Activated CD4-positive, alpha-beta T cell treated with anti-CD3 and anti-CD28 coated beads for 48 hours (primary cell): ENCODE measurements around the gene MRPL20.
A peak's percentile ranks its signal among the peaks of the same experiment; 100 is the strongest.

Experiments used
- DNase-seq: peaks from one replicate; pipeline ENCODE4 v3.0.0-alpha.2; 2020

The MRPL20 gene

DNA sequence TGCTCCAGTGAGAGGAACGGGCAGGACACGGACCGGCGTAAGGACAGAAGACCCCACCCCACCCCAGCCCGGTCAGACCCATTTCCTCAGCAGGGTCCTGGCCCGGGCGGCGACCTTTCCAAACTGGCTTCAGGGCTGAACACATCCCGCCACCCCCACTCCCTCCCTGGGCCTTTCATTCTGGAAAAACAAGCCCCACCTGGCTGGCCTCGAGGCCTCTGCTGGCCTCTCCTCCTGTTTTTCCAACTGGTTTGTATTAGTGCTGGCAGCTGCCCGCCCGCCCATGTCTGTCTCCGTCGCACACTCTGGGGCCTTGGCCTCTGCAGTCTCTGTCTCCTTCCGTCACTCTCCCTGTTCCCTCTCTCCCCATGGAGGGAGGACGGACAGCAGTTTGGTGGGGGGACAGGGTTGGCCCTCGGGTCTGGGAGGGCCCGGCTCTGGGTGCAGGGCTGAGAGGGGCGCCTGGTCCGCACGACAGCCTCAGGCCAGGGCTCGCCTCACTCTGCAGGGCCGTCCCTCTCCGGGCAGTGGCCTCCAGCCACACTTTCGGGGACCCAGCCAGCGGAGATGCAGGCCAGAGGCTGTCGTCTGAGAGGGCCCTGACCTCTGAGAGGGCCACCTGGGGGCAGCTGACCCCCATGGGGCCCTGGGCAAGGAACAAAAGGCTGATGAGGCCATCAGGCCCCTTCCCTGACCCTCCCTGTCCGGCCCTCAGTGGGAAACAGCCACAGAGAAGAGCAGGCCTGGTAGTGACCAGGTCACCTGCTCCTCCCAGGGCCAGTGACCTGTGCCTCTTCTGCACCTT lies 47.2 kb downstream of the MRPL20 start:
- DNase-seq: no peak

GRCh38 chr1:1359308-1359663 lies 47.8 kb downstream of the MRPL20 start:
- no peak for DNase-seq

GRCh38 chr1:1358433-1359271 lies 48.4 kb downstream of the MRPL20 start, which contains the start of gene MXRA8:
Gene MXRA8, minus strand, starts transcription at chr1:1358555. Its CDS starts 51 bp downstream, at chr1:1358504.
- peak; percentile 47 for DNase-seq

DNA sequence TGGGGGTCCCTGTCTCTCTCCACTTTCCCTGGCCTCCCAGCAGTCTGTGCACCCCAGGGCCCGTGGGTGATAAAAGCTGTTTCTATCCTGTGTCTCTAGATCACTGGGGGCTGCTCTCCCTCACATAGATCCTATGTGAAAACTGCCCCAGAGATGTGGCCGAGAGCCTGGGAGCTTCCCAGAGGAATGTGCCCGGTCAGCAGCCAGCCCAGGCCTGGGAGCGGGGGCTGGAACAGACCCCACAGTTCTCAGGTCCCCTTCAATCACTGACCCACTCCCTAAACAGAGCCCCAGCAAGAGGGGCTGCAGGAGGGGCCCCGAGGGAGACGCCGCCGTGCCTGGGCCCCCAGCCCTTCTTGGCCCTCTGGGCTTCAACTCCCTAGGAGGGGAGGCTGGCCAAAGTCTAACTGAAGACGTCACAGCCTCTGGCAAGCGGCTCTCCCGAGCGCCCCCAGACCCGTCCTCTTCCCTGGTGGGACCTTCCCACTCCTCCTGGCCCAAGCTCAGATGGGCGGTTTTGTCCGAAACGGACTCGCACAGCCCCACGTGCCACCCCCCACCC lies 49.1 kb downstream of the MRPL20 start:
- DNase-seq: no peak

- DNase-seq: no peak
Observed at GRCh38 chr1:1356796-1357401, 50.2 kb downstream of the MRPL20 start.

DNA sequence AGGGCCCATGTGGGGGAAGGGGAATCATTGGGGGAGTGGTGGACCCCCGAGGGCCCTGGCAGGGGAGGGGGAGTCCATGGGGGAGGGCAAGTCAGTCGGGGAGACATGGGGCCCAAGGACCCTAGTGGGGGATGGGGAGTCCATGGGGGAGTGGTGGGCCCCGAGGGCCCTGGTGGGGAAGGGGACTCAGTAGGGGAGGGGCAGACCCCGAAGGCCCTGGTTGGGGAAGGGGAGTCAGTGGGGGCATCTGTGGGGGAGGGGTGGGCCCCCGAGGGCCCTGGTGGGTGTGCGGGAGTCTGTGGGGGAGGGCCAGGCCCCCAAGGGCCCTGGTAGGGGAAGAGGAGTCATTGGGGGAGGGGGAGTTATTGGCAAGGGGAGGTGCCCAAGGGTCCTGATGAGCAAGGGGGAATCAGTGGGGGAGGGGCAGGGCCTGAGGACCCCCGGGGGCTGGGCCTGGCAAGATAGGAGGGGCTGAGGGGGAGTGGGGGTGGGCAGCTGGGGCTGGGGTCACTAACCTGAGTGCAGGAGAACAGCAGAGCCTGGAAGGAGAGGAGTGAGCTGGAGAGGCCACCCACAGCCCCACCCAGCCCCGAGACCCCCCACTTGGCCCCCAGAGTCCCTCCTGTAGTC lies 50.8 kb downstream of the MRPL20 start:
- no peak for DNase-seq

DNA sequence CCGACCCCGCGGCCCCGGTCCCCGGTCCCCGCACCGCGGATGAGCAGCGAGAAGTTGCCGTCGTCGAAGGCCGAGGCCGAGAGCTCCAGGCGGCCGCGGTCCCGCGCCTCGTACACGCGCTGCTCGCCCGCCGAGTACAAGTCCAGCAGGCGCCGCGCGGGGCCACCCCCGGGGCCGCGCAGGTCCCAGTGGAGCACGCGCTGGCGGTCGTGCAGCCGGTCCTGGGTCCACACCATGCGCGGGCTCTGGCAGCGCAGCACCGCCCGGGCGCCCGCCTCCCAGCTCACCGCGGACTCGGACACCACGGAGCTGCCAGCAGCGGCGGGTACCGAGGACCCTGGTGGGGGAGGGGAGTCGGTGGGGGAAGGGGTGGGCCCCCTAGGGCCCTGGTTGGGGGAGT lies 51.7 kb downstream of the MRPL20 start:
- DNase-seq: peak; percentile 43

GRCh38 chr1:1354271-1355247 lies 52.5 kb downstream of the MRPL20 start:
- no peak for DNase-seq

DNA sequence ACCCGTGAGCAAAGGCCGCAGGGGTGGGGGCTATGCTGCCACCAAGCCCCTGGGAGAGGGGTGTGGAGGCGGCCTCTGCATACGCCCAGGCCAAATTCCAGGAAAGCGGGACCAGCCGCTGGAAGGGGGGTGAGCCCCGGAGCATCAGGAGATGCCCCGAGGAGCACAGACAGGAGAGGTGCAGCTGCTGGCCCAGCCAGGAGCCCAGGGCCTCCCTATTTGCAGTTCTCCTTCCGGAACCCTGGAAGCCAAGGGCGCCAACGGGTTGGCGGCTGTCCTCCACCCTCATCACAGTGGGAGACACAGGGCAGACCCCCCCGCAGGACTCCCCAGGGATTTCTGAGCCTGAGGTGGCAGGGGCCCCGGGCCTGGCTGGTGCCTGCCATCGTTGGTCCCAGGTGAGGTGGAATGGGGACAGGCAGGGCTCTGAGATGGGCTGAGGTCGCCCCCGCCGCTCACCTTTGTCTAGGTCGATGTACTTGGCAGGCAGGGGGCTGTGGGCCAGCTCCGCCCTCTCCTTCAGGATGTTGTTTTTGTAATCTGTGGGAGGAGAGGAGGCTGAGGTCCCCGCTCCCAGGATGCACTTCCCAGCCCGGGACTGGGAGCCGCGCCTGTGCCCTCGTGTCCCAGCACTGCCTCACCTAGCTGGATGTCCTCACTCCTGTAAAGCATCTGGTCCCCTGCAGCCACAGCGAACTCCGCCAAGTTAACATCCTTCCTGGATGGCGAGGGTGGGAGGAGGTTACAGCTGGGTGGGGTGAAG lies 53.5 kb downstream of the MRPL20 start:
- no peak for DNase-seq

GRCh38 chr1:1352786-1353388 lies 54.2 kb downstream of the MRPL20 start:
- no peak for DNase-seq
